Sigmoid colon (tissue), 4 donors: ENCODE measurements around the gene MPV17L.

Source experiments
- CTCF ChIP-seq, 4 experiments: fragments of 450-650 bp in 3 of 4; fragments of 200-600 bp in 1 of 4; IDR thresholded peaks; one replicate each; pipeline ENCODE4 v1.5.1; 2016 to 2019; ENCODE audit warnings: antibody characterized with exemption in 4 of 4, mild to moderate bottlenecking in 3 of 4, moderate library complexity in 2 of 4
- POLR2A ChIP-seq, 2 donors: fragments of 450-650 bp; IDR thresholded peaks; one replicate each; pipeline ENCODE4 v1.6.1; 2016; ENCODE audit warnings: antibody characterized with exemption in 2 of 2, mild to moderate bottlenecking in 2 of 2, moderate library complexity in 2 of 2
- POLR2AphosphoS5 ChIP-seq, 4 donors: sonication (generic); formaldehyde crosslinking; IDR thresholded peaks; one replicate each; pipeline ENCODE4 v1.6.1; 2017; ENCODE audit warnings: antibody characterized with exemption in 4 of 4

- TF ChIP-seq POLR2A (IDR thresholded peaks at IDR 0.05) (no peak), CTCF (IDR thresholded peaks at IDR 0.05) (no peak), POLR2AphosphoS5 (IDR thresholded peaks at IDR 0.05) (no peak)
Observed at GRCh38 chr16:15418206-15418605, 22.7 kb downstream of the MPV17L start.
